Measurements from ENCODE around the gene DERL2.
A peak's percentile ranks its signal among the peaks of the same experiment; 100 is the strongest.
"Not testable (repeated sequence)": the region's sequence is repeated elsewhere in the genome, so short reads cannot be mapped to it uniquely, and the experiment has no call there.

The DERL2 gene

DNA sequence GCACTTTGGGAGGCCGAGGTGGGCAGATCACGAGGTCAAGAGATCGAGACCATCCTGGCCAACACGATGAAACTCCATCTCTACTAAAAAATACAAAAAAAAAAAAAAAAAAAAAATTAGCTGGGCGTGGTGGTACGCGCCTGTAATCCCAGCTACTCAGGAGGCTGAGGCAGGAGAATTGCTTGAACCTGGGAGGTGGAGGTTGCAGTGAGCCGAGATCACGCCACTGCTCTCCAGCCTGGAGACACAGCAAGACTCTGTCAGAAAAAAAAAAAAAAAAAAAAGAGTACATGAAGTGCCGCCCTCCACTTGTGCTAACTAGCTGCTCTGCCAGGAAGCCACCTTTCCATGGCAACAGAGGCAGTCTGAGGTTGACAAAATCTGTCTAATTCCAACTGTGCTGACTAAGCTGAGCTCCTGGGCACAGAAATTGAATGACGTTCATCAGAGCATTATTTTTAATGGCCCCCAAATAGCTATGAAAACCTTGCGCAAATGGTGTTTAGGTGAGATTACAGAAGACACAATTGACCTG is 50.1 kb downstream of the DERL2 start:
- DNase-seq = not testable (repeated sequence)

DNA sequence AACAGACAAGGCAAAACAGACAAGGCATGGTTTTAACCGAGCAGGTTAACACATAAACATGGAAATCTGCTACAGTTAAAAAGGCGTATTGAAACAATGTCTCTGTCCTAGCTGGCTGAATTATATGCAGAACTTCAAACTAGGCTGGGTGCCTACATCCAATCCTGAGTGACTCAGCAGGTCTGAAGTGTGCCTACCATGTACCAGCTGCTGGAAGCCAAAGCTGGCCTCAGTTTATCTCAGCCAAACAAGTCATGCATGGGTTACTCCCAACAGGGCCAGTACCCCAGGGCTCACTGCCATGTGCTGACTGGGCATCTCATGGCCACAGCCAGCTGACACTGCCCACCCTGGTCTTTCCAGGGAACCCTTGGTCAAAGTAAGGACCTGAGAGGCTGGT is 51.0 kb downstream of the DERL2 start:
- DNase-seq = no peak

GRCh38 chr17:5431949-5432556 is 53.9 kb downstream of the DERL2 start:
- peak; percentile 38 for DNase-seq

DNA sequence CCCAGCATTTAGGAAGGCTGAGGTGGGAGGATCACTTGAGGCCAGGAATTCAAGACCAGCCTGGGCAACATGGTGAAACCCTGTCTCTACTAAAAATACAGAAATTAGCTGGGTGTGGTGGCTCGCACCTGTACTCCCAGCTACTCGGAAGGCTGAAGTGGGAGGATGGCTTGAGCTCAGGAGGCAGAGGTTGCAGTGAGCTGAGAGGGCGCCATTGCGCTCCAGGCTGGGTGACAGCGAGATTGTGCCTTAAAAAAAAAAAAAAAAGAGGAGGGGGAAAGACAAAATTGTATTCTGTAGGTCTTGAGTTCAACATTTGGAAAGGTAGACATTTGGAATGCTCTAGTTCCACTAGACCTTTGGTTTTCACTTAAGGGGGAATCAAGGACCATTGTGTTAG is 54.7 kb downstream of the DERL2 start:
- not testable (repeated sequence) for DNase-seq

GRCh38 chr17:5430413-5430999 is 55.5 kb downstream of the DERL2 start:
- DNase-seq = no peak

GRCh38 chr17:5429191-5429887 is 56.6 kb downstream of the DERL2 start:
- DNase-seq = no peak

DNA sequence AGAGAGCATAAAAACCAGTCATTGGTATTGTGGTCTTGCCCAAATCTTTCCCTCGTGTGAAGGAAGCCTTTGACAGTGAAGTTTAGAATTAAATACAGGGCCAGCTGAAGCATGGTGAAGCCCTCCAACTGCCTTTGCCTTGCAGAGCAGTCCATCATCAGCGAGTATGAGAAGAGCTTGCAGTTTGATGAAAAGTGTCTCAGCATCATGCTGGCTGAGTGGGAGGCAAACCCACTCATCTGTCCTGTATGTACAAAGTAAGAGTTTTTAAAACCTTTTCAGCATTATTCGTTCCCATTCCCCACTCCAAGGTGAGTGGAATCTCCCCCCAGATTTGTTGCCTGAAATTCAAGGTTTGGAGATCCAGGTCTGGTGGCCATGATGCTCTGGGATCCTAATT is 60.2 kb downstream of the DERL2 start:
- no peak for DNase-seq

DNA sequence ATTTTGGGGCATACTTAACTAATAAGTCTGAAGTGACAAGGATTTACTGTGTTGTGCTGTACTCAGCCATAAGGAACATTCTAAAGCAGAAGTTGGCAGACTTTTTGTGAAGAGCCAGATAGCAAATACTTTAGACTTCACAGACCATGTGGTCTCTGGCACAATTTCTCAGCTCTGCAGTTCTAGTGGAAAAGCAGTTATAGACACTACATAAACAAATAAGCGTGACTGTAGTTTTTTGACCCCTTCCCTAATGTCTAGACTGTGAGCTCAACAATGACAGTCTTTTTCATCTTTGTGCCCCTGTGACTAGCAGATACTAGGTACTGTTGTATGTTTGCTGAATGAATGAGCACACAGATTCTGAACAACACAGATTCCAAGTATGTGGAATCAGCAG is 61.1 kb downstream of the DERL2 start:
- DNase-seq = no peak

DNA sequence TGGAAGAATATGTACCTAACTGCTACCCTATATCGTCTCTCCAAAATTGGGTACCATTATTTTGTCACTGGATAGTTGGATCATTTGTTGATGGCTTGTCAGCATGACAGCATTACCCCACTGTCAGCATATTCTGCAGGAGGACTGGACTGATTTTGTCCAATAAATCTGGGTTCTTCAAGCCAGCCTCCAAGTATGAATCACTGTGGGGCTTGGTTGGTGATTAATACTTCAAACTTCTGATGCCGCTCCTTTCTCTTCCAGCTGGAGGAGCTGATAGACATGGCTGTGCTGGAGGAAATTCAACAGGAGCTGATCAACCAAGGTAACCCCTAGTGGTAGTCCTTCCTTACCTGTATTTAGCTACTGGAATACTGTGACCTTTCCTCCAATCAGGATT is 63.5 kb downstream of the DERL2 start:
- no peak for DNase-seq
